ENCODE results near the gene MAGT1. TPM values are rescaled to one million over a fixed set of nuclear protein-coding genes. Genes with fewer than 3 reads are reported as not detected.

Gene MAGT1
- total RNA-seq, 4 donors from 2014 or later = 25.1 to 49.2 (median 34.2) TPM

- H3K36me3 ChIP-seq = no peaks in the 10 kb centered on the region
- no peaks in the 10 kb centered on the region for H3K27me3 ChIP-seq
- WGBS, 2 donors (ENCODE audit: low coverage in 1 of 2) = 40 to 44% methylated on average over 1 to 2 of the region's 2 CpGs
- no peak overlapping the region for H3K27ac ChIP-seq
- no peak for TF ChIP-seq EP300 (IDR thresholded peaks at IDR 0.05; ENCODE audit: low read depth)
- no peak for TF ChIP-seq POLR2AphosphoS5 (IDR thresholded peaks at IDR 0.05)
- no peak for TF ChIP-seq POLR2A (IDR thresholded peaks at IDR 0.05)
- TF ChIP-seq, protein P1, sequence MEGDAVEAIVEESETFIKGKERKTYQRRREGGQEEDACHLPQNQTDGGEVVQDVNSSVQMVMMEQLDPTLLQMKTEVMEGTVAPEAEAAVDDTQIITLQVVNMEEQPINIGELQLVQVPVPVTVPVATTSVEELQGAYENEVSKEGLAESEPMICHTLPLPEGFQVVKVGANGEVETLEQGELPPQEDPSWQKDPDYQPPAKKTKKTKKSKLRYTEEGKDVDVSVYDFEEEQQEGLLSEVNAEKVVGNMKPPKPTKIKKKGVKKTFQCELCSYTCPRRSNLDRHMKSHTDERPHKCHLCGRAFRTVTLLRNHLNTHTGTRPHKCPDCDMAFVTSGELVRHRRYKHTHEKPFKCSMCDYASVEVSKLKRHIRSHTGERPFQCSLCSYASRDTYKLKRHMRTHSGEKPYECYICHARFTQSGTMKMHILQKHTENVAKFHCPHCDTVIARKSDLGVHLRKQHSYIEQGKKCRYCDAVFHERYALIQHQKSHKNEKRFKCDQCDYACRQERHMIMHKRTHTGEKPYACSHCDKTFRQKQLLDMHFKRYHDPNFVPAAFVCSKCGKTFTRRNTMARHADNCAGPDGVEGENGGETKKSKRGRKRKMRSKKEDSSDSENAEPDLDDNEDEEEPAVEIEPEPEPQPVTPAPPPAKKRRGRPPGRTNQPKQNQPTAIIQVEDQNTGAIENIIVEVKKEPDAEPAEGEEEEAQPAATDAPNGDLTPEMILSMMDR (IDR thresholded peaks at IDR 0.05) = no peak
- intact Hi-C loops (cut with DNase I; ENCODE audit: low total_unique reads) (no loop called here), in situ Hi-C loops (cut with MboI; ENCODE audit: low pct_ligation_motif_present in 1 of 4, low pct_unique_long_range_greater_than_20kb in 1 of 4, low sequenced_read_pairs in 3 of 4) (loop anchor here in 2 of 4 donors (10.0 to 25.0 kb wide), 2 partner anchors 107 to 195 kb away; partner anchors contain the start of gene PGK1 (in 1 of the 2))
- no peak for DNase-seq
- H3K4me3 ChIP-seq = no peak overlapping the region
- H3K9me3 ChIP-seq = no peaks in the 10 kb centered on the region
- H3K4me1 ChIP-seq = peaks cover 0 to 6% (median 1%) of the 10 kb centered on the region in 4 donors
These were observed 22.2 kb upstream of the MAGT1 start for GRCh38 chrX:77917294-77917933.

GRCh38 chrX:77910108-77910840 lies 15.0 kb upstream of the MAGT1 start, which contains the start of gene ATP7A:
Gene ATP7A (plus strand): TSS chrX:77910693. CDS start chrX:77971642, 60,949 bp downstream.
- peaks cover 0 to 10% (median 0%) of the 10 kb centered on the region in 4 donors for H3K4me1 ChIP-seq
- H3K4me3 ChIP-seq = peak within 1 kb of the TSS; percentile 44 to 53 (median 48)
- DNase-seq = peak; percentile 91
- TF ChIP-seq, protein P1 (IDR thresholded peaks at IDR 0.05) = peak in 4 of 5 experiments; percentile 36 to 70 (median 54)
- TF ChIP-seq POLR2A (IDR thresholded peaks at IDR 0.05) = peak; percentile 77
- peak in 2 of 3 donors; percentile 82 for TF ChIP-seq POLR2AphosphoS5 (IDR thresholded peaks at IDR 0.05)
- TF ChIP-seq EP300 (IDR thresholded peaks at IDR 0.05; ENCODE audit: low read depth) = no peak
- in situ Hi-C loops (cut with MboI; ENCODE audit: low pct_ligation_motif_present in 1 of 4, low pct_unique_long_range_greater_than_20kb in 1 of 4, low sequenced_read_pairs in 3 of 4) (loop anchor here in 2 of 4 donors (10.0 to 25.0 kb wide), 2 partner anchors 115 to 202 kb away; partner anchors contain the start of gene PGK1 (in 1 of the 2)), intact Hi-C loops (cut with DNase I; ENCODE audit: low total_unique reads) (no loop called here)
- no peaks in the 10 kb centered on the region for H3K9me3 ChIP-seq
- no peaks in the 10 kb centered on the region for H3K27me3 ChIP-seq
- peak within 1 kb of the TSS; percentile 83 to 90 (median 88) for H3K27ac ChIP-seq
- 0 to 44% methylated on average over 1 to 35 of the region's 36 CpGs for WGBS, 2 donors (ENCODE audit: low coverage in 1 of 2)
- no peaks in the 10 kb centered on the region for H3K36me3 ChIP-seq

GRCh38 chrX:77901506-77901905 lies 6.3 kb upstream of the MAGT1 start:
- TF ChIP-seq EP300 (IDR thresholded peaks at IDR 0.05; ENCODE audit: low read depth) = no peak
- TF ChIP-seq POLR2A (IDR thresholded peaks at IDR 0.05) = no peak
- TF ChIP-seq POLR2AphosphoS5 (IDR thresholded peaks at IDR 0.05) = no peak
- TF ChIP-seq, protein P1 (IDR thresholded peaks at IDR 0.05) = no peak
- intact Hi-C loops (cut with DNase I; ENCODE audit: low total_unique reads) (no loop called here), in situ Hi-C loops (cut with MboI; ENCODE audit: low pct_ligation_motif_present in 1 of 4, low pct_unique_long_range_greater_than_20kb in 1 of 4, low sequenced_read_pairs in 3 of 4) (loop anchor here in 1 of 4 donors (25.0 kb wide), 1 partner anchor 211 kb away; the partner anchor contains the start of gene PGK1)
- no peak for DNase-seq
- H3K27ac ChIP-seq = no peak overlapping the region
- no peaks in the 10 kb centered on the region for H3K36me3 ChIP-seq
- no peaks in the 10 kb centered on the region for H3K9me3 ChIP-seq
- H3K27me3 ChIP-seq = no peaks in the 10 kb centered on the region
- peak overlapping the region in 1 of 4 donors; percentile 71 for H3K4me3 ChIP-seq
- H3K4me1 ChIP-seq = peaks cover 0 to 18% (median 5%) of the 10 kb centered on the region in 4 donors
- WGBS, 2 donors (ENCODE audit: low coverage in 1 of 2) = 86 to 89% methylated on average over 4 to 5 of the region's 5 CpGs

- H3K9me3 ChIP-seq = no peaks in the 10 kb centered on the region
- peak overlapping the region; percentile 81 to 93 (median 92) for H3K27ac ChIP-seq
- no peak for DNase-seq
- in situ Hi-C loops (cut with MboI; ENCODE audit: low pct_ligation_motif_present in 1 of 4, low pct_unique_long_range_greater_than_20kb in 1 of 4, low sequenced_read_pairs in 3 of 4) = loop anchor here in 1 of 4 donors (25.0 kb wide), 1 partner anchor 212 kb away; the partner anchor contains the start of gene PGK1
- H3K4me1 ChIP-seq = peaks cover 0 to 18% (median 5%) of the 10 kb centered on the region in 4 donors
- WGBS, 2 donors (ENCODE audit: low coverage in 1 of 2) = 33% methylated on average over 1 of the region's 1 CpG; no CpG with 5 or more reads in 1 of the 2 donors
- no peaks in the 10 kb centered on the region for H3K36me3 ChIP-seq
- peak overlapping the region; percentile 4 to 71 (median 52) for H3K4me3 ChIP-seq
- no peaks in the 10 kb centered on the region for H3K27me3 ChIP-seq
- intact Hi-C loops (cut with DNase I; ENCODE audit: low total_unique reads) = no loop called here
- no peak for TF ChIP-seq EP300 (IDR thresholded peaks at IDR 0.05; ENCODE audit: low read depth)
- TF ChIP-seq, protein P1 (IDR thresholded peaks at IDR 0.05) = no peak
- no peak for TF ChIP-seq POLR2A (IDR thresholded peaks at IDR 0.05)
- TF ChIP-seq POLR2AphosphoS5 (IDR thresholded peaks at IDR 0.05) = no peak
These were observed 5.5 kb upstream of the MAGT1 start for GRCh38 chrX:77900688-77901087.
